HepG2 (cell line): ENCODE data around the gene COLQ. TPM values are rescaled to one million over a fixed set of nuclear protein-coding genes. Genes with fewer than 3 reads are reported as not detected.

Experiments
- ATAC-seq: fragments of 200-7000 bp; cut with Tn5 transposase; 3 replicates; pipeline ENCODE4 v1.9.1; 2020; ENCODE audit warnings: mild to moderate bottlenecking, moderate library complexity
- BruUV-seq: library from RNA; stranded (reverse); fragments of 400-500 nt; replicated peaks from 2 replicates; lab custom pipeline; 2021; lab: Mats Ljungman, UMichigan
- CTCF ChIA-PET: fragments of 300-600 bp; formaldehyde crosslinking; extraction: SDS; loops from one replicate; lab custom pipeline; 2021; ENCODE audit warnings: low total read pairs, inconsistent platforms, low intra/inter-chr PET ratio; lab: Yijun Ruan, JAX
- POLR2A ChIA-PET: fragments of 350-600 bp; sonication (Branson Sonifier 250); formaldehyde crosslinking; loops from one replicate; lab custom pipeline; 2020; ENCODE audit warnings: antibody characterized with exemption, inconsistent platforms; lab: Yijun Ruan, JAX
- DNase-seq: peaks from one replicate; pipeline ENCODE4 v3.0.0-alpha.2; 2015; ENCODE audit warnings: low spot score
- FAIRE-seq: peaks from 3 replicates; lab custom pipeline; 2011; peaks lifted over from hg19 to GRCh38; lab: Jason Lieb, UNC
- H2AFZ ChIP-seq: one replicate; pipeline ENCODE4 v1.6.1; 2011; ENCODE audit warnings: low read length, inconsistent platforms
- H3K27ac ChIP-seq: fragments of 300-600 bp; 3 replicates; pipeline ENCODE4 v1.8.0; 2011; ENCODE audit warnings: mixed run types, mild to moderate bottlenecking, mixed read lengths, low read length, inconsistent platforms; ENCODE audit not compliant: insufficient read depth; ENCODE audit errors: extremely low read length
- H3K27me3 ChIP-seq, 2 experiments: fragments of 200-600 bp in 1 of 2; 2 replicates in 1 of 2; 3 replicates in 1 of 2; pipeline versions ENCODE4 v1.6.0 to v1.8.0; 2011; ENCODE audit warnings: low read length in 2 of 2, mild to moderate bottlenecking in 2 of 2, moderate library complexity in 2 of 2, inconsistent platforms in 1 of 2; ENCODE audit not compliant: insufficient read depth in 2 of 2, control insufficient read depth in 1 of 2
- H3K36me3 ChIP-seq, 2 experiments: fragments of 200-600 bp in 1 of 2; replicated peaks in 1 of 2; 2 replicates in 1 of 2; 3 replicates in 1 of 2; pipeline versions ENCODE4 v1.5.1 to v1.8.0; 2011; ENCODE audit warnings: low read length in 2 of 2, inconsistent platforms in 1 of 2; ENCODE audit not compliant: insufficient read depth in 2 of 2, control insufficient read depth in 1 of 2
- H3K4me1 ChIP-seq: 2 replicates; pipeline ENCODE4 v1.5.1; 2012; ENCODE audit warnings: low read length, inconsistent platforms; ENCODE audit not compliant: insufficient read depth
- H3K4me2 ChIP-seq: 2 replicates; pipeline ENCODE4 v1.6.0; 2011; ENCODE audit warnings: low read depth, low read length, inconsistent platforms
- H3K4me3 ChIP-seq, 3 experiments: fragments of 200-600 bp in 1 of 3; sonication (generic), shearing (Covaris generic) in 1 of 3; replicated peaks in 1 of 3; 2 replicates each; pipeline ENCODE4 v1.5.1; 2011 to 2016; ENCODE audit warnings: low read length in 3 of 3, inconsistent platforms in 2 of 3, low read depth in 2 of 3, mild to moderate bottlenecking in 2 of 3, control low read depth in 1 of 3, mixed read lengths in 1 of 3; ENCODE audit not compliant: insufficient read depth in 1 of 3
- H3K79me2 ChIP-seq: one replicate; pipeline ENCODE4 v1.6.1; 2011; ENCODE audit warnings: low read length, inconsistent platforms; ENCODE audit not compliant: insufficient read depth
- H3K9ac ChIP-seq: 2 replicates; pipeline ENCODE4 v1.6.0; 2011; ENCODE audit warnings: mild to moderate bottlenecking, low read depth, low read length, inconsistent platforms; ENCODE audit not compliant: insufficient read depth
- H3K9me3 ChIP-seq: 2 replicates; pipeline ENCODE4 v1.5.1; 2012; ENCODE audit warnings: mild to moderate bottlenecking, low read length
- H4K20me1 ChIP-seq: 2 replicates; pipeline ENCODE4 v1.6.0; 2011; ENCODE audit warnings: inconsistent platforms, mild to moderate bottlenecking, low read length, moderate library complexity; ENCODE audit not compliant: insufficient read depth
- DNMT3B ChIP-seq: conservative IDR thresholded peaks from 2 replicates; pipeline ENCODE4 v1.6.1; 2016; ENCODE audit warnings: missing biosample characterization, control low read depth
- HNRNPK ChIP-seq: fragments of 200-400 bp; formaldehyde crosslinking; IDR thresholded peaks from 2 replicates; pipeline ENCODE4 v1.6.1; 2018; ENCODE audit warnings: low read length, low read depth, moderate library complexity, mild to moderate bottlenecking; ENCODE audit not compliant: poor library complexity, severe bottlenecking
- HOXA9 ChIP-seq: sonication (generic); formaldehyde crosslinking; IDR thresholded peaks from 2 replicates; pipeline ENCODE4 v1.8.1; 2022; ENCODE audit warnings: missing genetic modification reagents, mild to moderate bottlenecking, moderate library complexity, borderline replicate concordance
- MATR3 ChIP-seq: sonication (generic); formaldehyde crosslinking; IDR thresholded peaks from 2 replicates; pipeline ENCODE4 v1.4.0; 2020; ENCODE audit warnings: missing genetic modification reagents
- PRMT3 ChIP-seq: sonication (generic); formaldehyde crosslinking; IDR thresholded peaks from 2 replicates; pipeline ENCODE4 v1.8.1; 2022; ENCODE audit warnings: low read depth, mild to moderate bottlenecking, moderate library complexity, missing genetic modification reagents, borderline replicate concordance
- RARG ChIP-seq: sonication (generic); formaldehyde crosslinking; IDR thresholded peaks from 2 replicates; pipeline ENCODE4 v1.4.0; 2020; ENCODE audit warnings: low read depth, mild to moderate bottlenecking, missing genetic modification reagents
- RORA ChIP-seq: sonication (generic); formaldehyde crosslinking; IDR thresholded peaks from 2 replicates; pipeline ENCODE4 v1.5.0; 2020; ENCODE audit warnings: mild to moderate bottlenecking, missing genetic modification reagents, moderate library complexity
- SUZ12 ChIP-seq: fragments of 150-350 bp; IDR thresholded peaks from 2 replicates; pipeline ENCODE4 v1.6.1; 2014; ENCODE audit warnings: low read depth, low read length
- TSC22D2 ChIP-seq: sonication (generic); formaldehyde crosslinking; IDR thresholded peaks from 2 replicates; pipeline ENCODE4 v1.5.1; 2020; ENCODE audit warnings: missing genetic modification reagents, mild to moderate bottlenecking, borderline replicate concordance
- ZNF101 ChIP-seq: sonication (generic); formaldehyde crosslinking; IDR thresholded peaks from 2 replicates; pipeline ENCODE4 v1.4.0; 2020; ENCODE audit warnings: mild to moderate bottlenecking, low read depth, missing genetic modification reagents, borderline replicate concordance
- ZNF552 ChIP-seq: sonication (generic); formaldehyde crosslinking; IDR thresholded peaks from 2 replicates; pipeline ENCODE4 v1.9.0; 2022; ENCODE audit warnings: missing genetic modification reagents, mild to moderate bottlenecking, borderline replicate concordance
- ZNF775 ChIP-seq: sonication (generic); formaldehyde crosslinking; IDR thresholded peaks from 2 replicates; pipeline ENCODE4 v1.4.0; 2020; ENCODE audit warnings: missing genetic modification reagents, mild to moderate bottlenecking, moderate library complexity, borderline replicate concordance
- WGBS: methylation state at CpG from one replicate; pipeline ENCODE4 v1.1.6; 2017; ENCODE audit warnings: low lambda C conversion rate; 5-methylcytosine and 5-hydroxymethylcytosine counted together
- in situ Hi-C: cut with HindIII; loops from 2 replicates; pipeline ENCODE4 v1.10.0; 2017; ENCODE audit warnings: low pct_unique_long_range_greater_than_20kb; ENCODE audit not compliant: extremely low pct_ligation_motif_present
- intact Hi-C: fragments of 100-400 bp; cut with micrococcal nuclease; formaldehyde crosslinking; loops from one replicate; pipeline ENCODE4 v1.10.0; 2022; ENCODE audit not compliant: unreplicated experiment
- polyA plus RNA-seq, 8 experiments: library from polyadenylated mRNA; depleted of rRNA in 3 of 8; stranded (reverse) in 7 of 8; unstranded in 1 of 8; fragments of >200 nt; fragmentation: Illumina TruSeq in 4 of 8; extraction: Trizol in 4 of 8; gene quantifications; 2 replicates each; pipeline versions ENCODE4 v1.2.1 to v1.2.3, GENCODE V29; 2011 to 2016; ENCODE audit warnings: low read depth in 4 of 8, missing spikeins in 1 of 8, mixed read lengths in 1 of 8; ENCODE audit not compliant: insufficient read depth in 1 of 8
- total RNA-seq, 5 experiments: library from RNA; depleted of rRNA; stranded (reverse); fragments of >200 nt; fragmentation: Illumina TruSeq; extraction: Trizol; gene quantifications; 2 replicates each; pipeline ENCODE4 v1.2.3, GENCODE V29; 2016; ENCODE audit warnings: low read depth in 1 of 5
- TF ChIP-seq, protein P1 (sequence below): sonication (generic); formaldehyde crosslinking; IDR thresholded peaks from 2 replicates; pipeline ENCODE4 v1.5.1; 2020; ENCODE audit warnings: missing genetic modification reagents, mild to moderate bottlenecking, borderline replicate concordance
- TF ChIP-seq, protein P2 (sequence below): sonication (generic); formaldehyde crosslinking; IDR thresholded peaks from 2 replicates; pipeline ENCODE4 v1.5.1; 2020; ENCODE audit warnings: missing genetic modification reagents, mild to moderate bottlenecking, borderline replicate concordance
- TF ChIP-seq, protein P3 (sequence below): sonication (generic); formaldehyde crosslinking; conservative IDR thresholded peaks from 2 replicates; pipeline ENCODE4 v1.8.0; 2022; ENCODE audit warnings: mild to moderate bottlenecking, moderate library complexity, missing genetic modification reagents

The COLQ gene
- total and polyA plus RNA-seq, 2 of the 13 experiments (the other 11 are each of a cell fraction or from before 2014, with no cell fraction given) = 0.31 to 0.46 TPM

DNA sequence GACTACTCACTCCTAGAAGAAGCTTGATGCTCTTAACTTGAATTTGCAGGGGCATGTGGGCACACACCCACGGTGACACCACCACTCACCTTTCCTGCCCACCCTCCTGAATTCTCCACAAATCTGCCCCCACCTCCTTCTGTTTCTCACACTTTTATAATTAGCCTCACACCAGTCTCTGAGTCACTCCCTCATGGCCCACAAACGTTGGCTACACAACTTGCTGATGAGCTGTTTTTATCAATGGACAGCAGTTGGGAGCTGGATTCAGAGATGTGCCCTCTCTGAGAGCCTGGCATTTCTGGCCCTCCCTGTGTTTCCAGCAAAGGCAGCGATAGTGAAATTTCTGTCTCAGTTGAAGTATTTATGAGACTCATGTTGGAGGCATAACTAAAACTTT is 1.3 kb downstream of the COLQ start:
- Histone ChIP-seq H3K27ac (no peak overlapping the region), H3K79me2 (no peaks in the 10 kb centered on the region), H3K9ac (no peak overlapping the region), H3K36me3 (no peaks in the 10 kb centered on the region), H4K20me1 (no peaks in the 10 kb centered on the region), H3K27me3 (peaks cover 2% of the 10 kb centered on the region in 2 experiments; a peak in 3 of 5 replicates), H2AFZ (no peak overlapping the region), H3K4me3 (no peak overlapping the region), H3K4me1 (no peaks in the 10 kb centered on the region), H3K9me3 (no peaks in the 10 kb centered on the region), H3K4me2 (no peak overlapping the region)
- no TSS peak for BruUV-seq
- DNase-seq (no peak), ATAC-seq (no peak), FAIRE-seq (no peak)
- WGBS = 24% methylated on average over 3 of the region's 3 CpGs
- ChIA-PET POLR2A (no interaction called here), CTCF (no interaction called here)
- intact Hi-C loops = no loop called here
- TF ChIP-seq ZNF775 (CRISPR knock-in tag) = no peak
- TF ChIP-seq, protein P1, sequence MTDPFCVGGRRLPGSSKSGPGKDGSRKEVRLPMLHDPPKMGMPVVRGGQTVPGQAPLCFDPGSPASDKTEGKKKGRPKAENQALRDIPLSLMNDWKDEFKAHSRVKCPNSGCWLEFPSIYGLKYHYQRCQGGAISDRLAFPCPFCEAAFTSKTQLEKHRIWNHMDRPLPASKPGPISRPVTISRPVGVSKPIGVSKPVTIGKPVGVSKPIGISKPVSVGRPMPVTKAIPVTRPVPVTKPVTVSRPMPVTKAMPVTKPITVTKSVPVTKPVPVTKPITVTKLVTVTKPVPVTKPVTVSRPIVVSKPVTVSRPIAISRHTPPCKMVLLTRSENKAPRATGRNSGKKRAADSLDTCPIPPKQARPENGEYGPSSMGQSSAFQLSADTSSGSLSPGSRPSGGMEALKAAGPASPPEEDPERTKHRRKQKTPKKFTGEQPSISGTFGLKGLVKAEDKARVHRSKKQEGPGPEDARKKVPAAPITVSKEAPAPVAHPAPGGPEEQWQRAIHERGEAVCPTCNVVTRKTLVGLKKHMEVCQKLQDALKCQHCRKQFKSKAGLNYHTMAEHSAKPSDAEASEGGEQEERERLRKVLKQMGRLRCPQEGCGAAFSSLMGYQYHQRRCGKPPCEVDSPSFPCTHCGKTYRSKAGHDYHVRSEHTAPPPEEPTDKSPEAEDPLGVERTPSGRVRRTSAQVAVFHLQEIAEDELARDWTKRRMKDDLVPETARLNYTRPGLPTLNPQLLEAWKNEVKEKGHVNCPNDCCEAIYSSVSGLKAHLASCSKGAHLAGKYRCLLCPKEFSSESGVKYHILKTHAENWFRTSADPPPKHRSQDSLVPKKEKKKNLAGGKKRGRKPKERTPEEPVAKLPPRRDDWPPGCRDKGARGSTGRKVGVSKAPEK = no peak
- TF ChIP-seq ZNF552 (CRISPR knock-in tag) = no peak
- no peak for TF ChIP-seq PRMT3 (CRISPR knock-in tag)
- TF ChIP-seq RORA (CRISPR knock-in tag) = no peak
- TF ChIP-seq ZNF101 (CRISPR knock-in tag) = no peak
- TF ChIP-seq, protein P2, sequence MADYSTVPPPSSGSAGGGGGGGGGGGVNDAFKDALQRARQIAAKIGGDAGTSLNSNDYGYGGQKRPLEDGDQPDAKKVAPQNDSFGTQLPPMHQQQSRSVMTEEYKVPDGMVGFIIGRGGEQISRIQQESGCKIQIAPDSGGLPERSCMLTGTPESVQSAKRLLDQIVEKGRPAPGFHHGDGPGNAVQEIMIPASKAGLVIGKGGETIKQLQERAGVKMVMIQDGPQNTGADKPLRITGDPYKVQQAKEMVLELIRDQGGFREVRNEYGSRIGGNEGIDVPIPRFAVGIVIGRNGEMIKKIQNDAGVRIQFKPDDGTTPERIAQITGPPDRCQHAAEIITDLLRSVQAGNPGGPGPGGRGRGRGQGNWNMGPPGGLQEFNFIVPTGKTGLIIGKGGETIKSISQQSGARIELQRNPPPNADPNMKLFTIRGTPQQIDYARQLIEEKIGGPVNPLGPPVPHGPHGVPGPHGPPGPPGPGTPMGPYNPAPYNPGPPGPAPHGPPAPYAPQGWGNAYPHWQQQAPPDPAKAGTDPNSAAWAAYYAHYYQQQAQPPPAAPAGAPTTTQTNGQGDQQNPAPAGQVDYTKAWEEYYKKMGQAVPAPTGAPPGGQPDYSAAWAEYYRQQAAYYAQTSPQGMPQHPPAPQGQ (CRISPR knock-in tag) = no peak
- TF ChIP-seq HNRNPK = no peak
- no peak for TF ChIP-seq MATR3
- no peak for TF ChIP-seq TSC22D2
- no peak for TF ChIP-seq RARG (CRISPR knock-in tag)
- TF ChIP-seq HOXA9 (CRISPR knock-in tag) = no peak
- TF ChIP-seq SUZ12 = no peak
- no peak for TF ChIP-seq DNMT3B (CRISPR knock-in tag)
- TF ChIP-seq, protein P3, sequence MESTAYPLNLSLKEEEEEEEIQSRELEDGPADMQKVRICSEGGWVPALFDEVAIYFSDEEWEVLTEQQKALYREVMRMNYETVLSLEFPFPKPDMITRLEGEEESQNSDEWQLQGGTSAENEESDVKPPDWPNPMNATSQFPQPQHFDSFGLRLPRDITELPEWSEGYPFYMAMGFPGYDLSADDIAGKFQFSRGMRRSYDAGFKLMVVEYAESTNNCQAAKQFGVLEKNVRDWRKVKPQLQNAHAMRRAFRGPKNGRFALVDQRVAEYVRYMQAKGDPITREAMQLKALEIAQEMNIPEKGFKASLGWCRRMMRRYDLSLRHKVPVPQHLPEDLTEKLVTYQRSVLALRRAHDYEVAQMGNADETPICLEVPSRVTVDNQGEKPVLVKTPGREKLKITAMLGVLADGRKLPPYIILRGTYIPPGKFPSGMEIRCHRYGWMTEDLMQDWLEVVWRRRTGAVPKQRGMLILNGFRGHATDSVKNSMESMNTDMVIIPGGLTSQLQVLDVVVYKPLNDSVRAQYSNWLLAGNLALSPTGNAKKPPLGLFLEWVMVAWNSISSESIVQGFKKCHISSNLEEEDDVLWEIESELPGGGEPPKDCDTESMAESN (CRISPR knock-in tag) = no peak
- in situ Hi-C loops = no loop called here
